Progenitor cell of endocrine pancreas (in vitro differentiated cells): ENCODE results near the gene CDK11B. TPM values are rescaled to one million over a fixed set of nuclear protein-coding genes. Genes with fewer than 3 reads are reported as not detected.
A peak's percentile ranks its signal among the peaks of the same experiment; 100 is the strongest.
"Not testable (repeated sequence)": the region's sequence is repeated elsewhere in the genome, so short reads cannot be mapped to it uniquely, and the experiment has no call there.

Experiments used
- DNase-seq: peaks from one replicate; pipeline ENCODE4 v3.0.0; 2021; ENCODE audit warnings: low spot score; ENCODE audit not compliant: unreplicated experiment
- H3K27ac Mint-ChIP-seq: 2 replicates; pipeline ENCODE4 v1.8.0; 2021; ENCODE audit warnings: mild to moderate bottlenecking, moderate library complexity, mixed read lengths
- H3K27me3 Mint-ChIP-seq: 2 replicates; pipeline ENCODE4 v1.8.0; 2021; ENCODE audit warnings: mixed read lengths
- H3K36me3 Mint-ChIP-seq: 2 replicates; pipeline ENCODE4 v1.8.0; 2022; ENCODE audit warnings: mixed read lengths; ENCODE audit not compliant: insufficient read depth
- H3K4me1 Mint-ChIP-seq: 2 replicates; pipeline ENCODE4 v1.8.0; 2021; ENCODE audit warnings: low read depth, mixed read lengths
- H3K4me3 Mint-ChIP-seq: 2 replicates; pipeline ENCODE4 v1.8.0; 2021; ENCODE audit warnings: low read depth, mild to moderate bottlenecking, moderate library complexity, mixed read lengths
- H3K9me3 Mint-ChIP-seq: 2 replicates; pipeline ENCODE4 v1.8.0; 2021; ENCODE audit warnings: low read depth, mixed read lengths
- CTCF ChIP-seq: fragments of 200-600 bp; sonication (generic); IDR thresholded peaks from one replicate; pipeline ENCODE4 v1.5.0; 2021; ENCODE audit warnings: antibody characterized with exemption, mild to moderate bottlenecking; ENCODE audit not compliant: unreplicated experiment
- total RNA-seq: library from RNA; stranded (reverse); gene quantifications from 2 replicates; pipeline ENCODE4 v1.2.1, GENCODE V29; 2021

CDK11B gene
- total RNA-seq, 1 donor from 2014 or later: 28.7 TPM

- H3K9me3 Mint-ChIP-seq: no peaks in the 10 kb centered on the region
- H3K4me1 Mint-ChIP-seq: no peaks in the 10 kb centered on the region
- TF ChIP-seq CTCF: peak; percentile 50
- peak; percentile 29 for DNase-seq
- no peak overlapping the region for H3K4me3 Mint-ChIP-seq
- no peak overlapping the region for H3K27ac Mint-ChIP-seq
- peaks cover 6% of the 10 kb centered on the region for H3K36me3 Mint-ChIP-seq
- H3K27me3 Mint-ChIP-seq: no peaks in the 10 kb centered on the region
Observed at GRCh38 chr1:1665815-1666251, 7.0 kb upstream of the CDK11B start.

GRCh38 chr1:1664941-1665814, 6.4 kb upstream of the CDK11B start:
- no peak for DNase-seq

GRCh38 chr1:1664318-1664717, 5.5 kb upstream of the CDK11B start:
- H3K9me3 Mint-ChIP-seq, H3K4me1 Mint-ChIP-seq, H3K27me3 Mint-ChIP-seq, DNase-seq, H3K4me3 Mint-ChIP-seq, H3K36me3 Mint-ChIP-seq, H3K27ac Mint-ChIP-seq: not testable (repeated sequence)

More at GRCh38 chr1:1664941-1665814, 6.4 kb upstream of the CDK11B start:
- Mint-ChIP-seq H3K36me3 (peaks cover 6% of the 10 kb centered on the region), H3K27me3 (no peaks in the 10 kb centered on the region), H3K9me3 (no peaks in the 10 kb centered on the region), H3K4me3 (no peak overlapping the region), H3K27ac (no peak overlapping the region), H3K4me1 (no peaks in the 10 kb centered on the region)
- TF ChIP-seq CTCF: no peak

- H3K27ac Mint-ChIP-seq, DNase-seq, H3K27me3 Mint-ChIP-seq, H3K4me1 Mint-ChIP-seq, H3K9me3 Mint-ChIP-seq, H3K36me3 Mint-ChIP-seq, H3K4me3 Mint-ChIP-seq: not testable (repeated sequence)
Observed at GRCh38 chr1:1662830-1663560, 4.2 kb upstream of the CDK11B start.

GRCh38 chr1:1662392-1662791, 3.6 kb upstream of the CDK11B start:
- H3K27me3 Mint-ChIP-seq, H3K9me3 Mint-ChIP-seq, H3K4me3 Mint-ChIP-seq, H3K36me3 Mint-ChIP-seq, H3K27ac Mint-ChIP-seq, DNase-seq, H3K4me1 Mint-ChIP-seq: not testable (repeated sequence)

GRCh38 chr1:1648265-1648664, 10.5 kb downstream of the CDK11B start:
- H3K27me3 Mint-ChIP-seq, H3K4me1 Mint-ChIP-seq, DNase-seq, H3K27ac Mint-ChIP-seq, H3K9me3 Mint-ChIP-seq, H3K4me3 Mint-ChIP-seq: not testable (repeated sequence)
- peaks cover 29% of the 10 kb centered on the region for H3K36me3 Mint-ChIP-seq

GRCh38 chr1:1647567-1648241, 11.1 kb downstream of the CDK11B start:
- H3K36me3 Mint-ChIP-seq: peaks cover 29% of the 10 kb centered on the region
- H3K4me1 Mint-ChIP-seq, H3K27ac Mint-ChIP-seq, H3K4me3 Mint-ChIP-seq, DNase-seq, H3K27me3 Mint-ChIP-seq, H3K9me3 Mint-ChIP-seq: not testable (repeated sequence)

- DNase-seq, H3K27me3 Mint-ChIP-seq, H3K9me3 Mint-ChIP-seq, H3K27ac Mint-ChIP-seq, H3K4me3 Mint-ChIP-seq, H3K4me1 Mint-ChIP-seq: not testable (repeated sequence)
- H3K36me3 Mint-ChIP-seq: peaks cover 22% of the 10 kb centered on the region
Observed at GRCh38 chr1:1646326-1646725, 12.5 kb downstream of the CDK11B start.

- DNase-seq, H3K36me3 Mint-ChIP-seq, H3K9me3 Mint-ChIP-seq, H3K27ac Mint-ChIP-seq, H3K27me3 Mint-ChIP-seq, H3K4me1 Mint-ChIP-seq, H3K4me3 Mint-ChIP-seq: not testable (repeated sequence)
Observed at GRCh38 chr1:1640711-1641461, 17.9 kb downstream of the CDK11B start.

- not testable (repeated sequence) for H3K27me3 Mint-ChIP-seq, H3K9me3 Mint-ChIP-seq, H3K27ac Mint-ChIP-seq, H3K36me3 Mint-ChIP-seq, H3K4me1 Mint-ChIP-seq, H3K4me3 Mint-ChIP-seq, DNase-seq
Observed at GRCh38 chr1:1640081-1640480, 18.7 kb downstream of the CDK11B start.
